ENCODE results near the gene SLC25A51.

SLC25A51 gene

DNA sequence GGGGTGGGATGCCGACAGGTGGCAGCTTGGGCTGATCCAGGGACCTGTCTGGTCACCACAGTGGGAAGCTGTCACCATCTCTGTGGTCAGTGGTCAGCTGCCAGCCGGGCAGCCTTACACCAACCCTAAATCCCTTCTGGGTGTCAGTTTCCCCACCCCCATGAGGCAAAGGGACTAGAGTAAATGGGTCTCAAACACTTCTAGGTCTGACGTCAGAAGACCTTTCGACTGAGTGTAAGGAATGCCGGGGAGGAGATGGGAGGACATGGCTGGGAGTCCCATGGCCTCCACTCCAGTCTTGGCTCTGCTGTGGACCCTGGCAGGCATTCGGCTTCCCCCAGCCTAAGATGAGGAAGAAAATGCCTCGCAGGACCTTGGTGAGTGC is 40.3 kb upstream of the SLC25A51 start:
- no peak overlapping the region for H3K9ac ChIP-seq (ENCODE audit: low read length)
- no peak overlapping the region for H2AFZ ChIP-seq (ENCODE audit: low read depth, low read length, severe bottlenecking)
- no peak overlapping the region for H3K4me2 ChIP-seq (ENCODE audit: low read depth, low read length, poor library complexity, severe bottlenecking)
- no peaks in the 10 kb centered on the region for H3K27me3 ChIP-seq (ENCODE audit: low read length)
- no peaks in the 10 kb centered on the region for H4K20me1 ChIP-seq (ENCODE audit: low read depth, low read length)
- H3K9me2 ChIP-seq (replicated peaks; ENCODE audit: insufficient read depth, low read length): no peaks in the 10 kb centered on the region
- no peaks in the 10 kb centered on the region for H3K79me2 ChIP-seq (ENCODE audit: insufficient read depth, low read length)
- TF ChIP-seq, protein P1, sequence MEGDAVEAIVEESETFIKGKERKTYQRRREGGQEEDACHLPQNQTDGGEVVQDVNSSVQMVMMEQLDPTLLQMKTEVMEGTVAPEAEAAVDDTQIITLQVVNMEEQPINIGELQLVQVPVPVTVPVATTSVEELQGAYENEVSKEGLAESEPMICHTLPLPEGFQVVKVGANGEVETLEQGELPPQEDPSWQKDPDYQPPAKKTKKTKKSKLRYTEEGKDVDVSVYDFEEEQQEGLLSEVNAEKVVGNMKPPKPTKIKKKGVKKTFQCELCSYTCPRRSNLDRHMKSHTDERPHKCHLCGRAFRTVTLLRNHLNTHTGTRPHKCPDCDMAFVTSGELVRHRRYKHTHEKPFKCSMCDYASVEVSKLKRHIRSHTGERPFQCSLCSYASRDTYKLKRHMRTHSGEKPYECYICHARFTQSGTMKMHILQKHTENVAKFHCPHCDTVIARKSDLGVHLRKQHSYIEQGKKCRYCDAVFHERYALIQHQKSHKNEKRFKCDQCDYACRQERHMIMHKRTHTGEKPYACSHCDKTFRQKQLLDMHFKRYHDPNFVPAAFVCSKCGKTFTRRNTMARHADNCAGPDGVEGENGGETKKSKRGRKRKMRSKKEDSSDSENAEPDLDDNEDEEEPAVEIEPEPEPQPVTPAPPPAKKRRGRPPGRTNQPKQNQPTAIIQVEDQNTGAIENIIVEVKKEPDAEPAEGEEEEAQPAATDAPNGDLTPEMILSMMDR (IDR thresholded peaks at IDR 0.05; ENCODE audit: insufficient read depth, low read length, poor library complexity, severe bottlenecking): no peak
- TF ChIP-seq EZH2phosphoT487 (conservative IDR thresholded peaks at IDR 0.05; ENCODE audit: low read length): no peak
- H3F3A ChIP-seq (ENCODE audit: insufficient read depth): no peaks in the 10 kb centered on the region
- no peak overlapping the region for H3K4me3 ChIP-seq (ENCODE audit: insufficient read depth, low read length, poor library complexity, severe bottlenecking)
- H3K36me3 ChIP-seq (ENCODE audit: low read length): no peaks in the 10 kb centered on the region
- no peaks in the 10 kb centered on the region for H3K9me3 ChIP-seq (ENCODE audit: insufficient read depth, low read length)
- no peak overlapping the region for H3K27ac ChIP-seq (ENCODE audit: low read depth, low read length)

DNA sequence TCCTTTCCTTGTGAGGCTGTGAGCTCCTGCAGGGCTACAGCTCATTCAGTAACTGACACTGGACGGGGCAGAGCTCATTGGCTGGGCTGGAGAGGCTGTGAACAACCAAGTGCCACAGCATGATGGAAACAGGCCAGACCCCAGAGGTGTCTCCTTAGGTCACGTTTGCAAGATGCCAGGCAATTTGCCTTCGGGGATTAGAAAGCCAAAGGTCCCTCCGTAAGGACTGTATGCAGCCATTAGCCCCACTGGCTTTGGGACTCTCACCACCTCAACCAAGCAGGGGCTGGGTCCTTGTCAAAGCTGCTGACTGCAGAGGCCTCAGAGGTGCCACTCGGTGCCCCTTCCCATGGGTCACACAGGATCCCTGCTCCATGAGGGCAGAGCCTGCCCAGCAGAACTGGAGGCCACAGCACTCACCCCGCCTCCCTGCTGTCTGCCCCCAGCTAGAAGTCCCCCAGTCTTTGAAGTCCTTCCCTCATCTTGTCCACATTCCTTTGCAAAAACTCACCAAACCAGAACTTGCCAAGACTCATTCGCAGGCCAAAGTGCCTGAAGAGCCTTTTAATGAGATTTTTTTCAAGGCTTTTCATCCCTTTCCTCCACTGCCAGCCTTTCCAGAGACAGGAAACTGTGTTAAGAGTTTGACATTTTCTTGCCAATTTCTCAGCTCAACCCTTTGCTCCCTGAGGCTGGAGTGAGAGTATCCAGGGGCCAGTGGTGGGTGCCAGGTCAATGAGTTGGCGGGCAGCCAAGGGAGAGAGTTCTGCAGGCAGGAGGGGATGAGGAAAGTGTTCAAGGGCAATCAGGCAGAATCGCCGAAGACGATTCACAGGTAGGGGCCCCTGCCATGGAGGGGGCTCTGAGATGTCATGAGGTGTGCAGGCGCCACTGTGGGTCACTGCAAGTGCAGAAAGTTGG is 39.7 kb upstream of the SLC25A51 start:
- Histone ChIP-seq H3F3A (ENCODE audit: insufficient read depth) (no peaks in the 10 kb centered on the region), H4K20me1 (ENCODE audit: low read depth, low read length) (no peaks in the 10 kb centered on the region), H3K4me3 (ENCODE audit: insufficient read depth, low read length, poor library complexity, severe bottlenecking) (no peak overlapping the region), H2AFZ (ENCODE audit: low read depth, low read length, severe bottlenecking) (no peak overlapping the region), H3K36me3 (ENCODE audit: low read length) (no peaks in the 10 kb centered on the region), H3K9ac (ENCODE audit: low read length) (no peak overlapping the region), H3K4me2 (ENCODE audit: low read depth, low read length, poor library complexity, severe bottlenecking) (no peak overlapping the region), H3K79me2 (ENCODE audit: insufficient read depth, low read length) (no peaks in the 10 kb centered on the region), H3K9me3 (ENCODE audit: insufficient read depth, low read length) (no peaks in the 10 kb centered on the region), H3K9me2 (replicated peaks; ENCODE audit: insufficient read depth, low read length) (no peaks in the 10 kb centered on the region), H3K27ac (ENCODE audit: low read depth, low read length) (no peak overlapping the region), H3K27me3 (ENCODE audit: low read length) (no peaks in the 10 kb centered on the region)
- TF ChIP-seq, protein P1 (IDR thresholded peaks at IDR 0.05; ENCODE audit: insufficient read depth, low read length, poor library complexity, severe bottlenecking): no peak
- no peak for TF ChIP-seq EZH2phosphoT487 (conservative IDR thresholded peaks at IDR 0.05; ENCODE audit: low read length)

DNA sequence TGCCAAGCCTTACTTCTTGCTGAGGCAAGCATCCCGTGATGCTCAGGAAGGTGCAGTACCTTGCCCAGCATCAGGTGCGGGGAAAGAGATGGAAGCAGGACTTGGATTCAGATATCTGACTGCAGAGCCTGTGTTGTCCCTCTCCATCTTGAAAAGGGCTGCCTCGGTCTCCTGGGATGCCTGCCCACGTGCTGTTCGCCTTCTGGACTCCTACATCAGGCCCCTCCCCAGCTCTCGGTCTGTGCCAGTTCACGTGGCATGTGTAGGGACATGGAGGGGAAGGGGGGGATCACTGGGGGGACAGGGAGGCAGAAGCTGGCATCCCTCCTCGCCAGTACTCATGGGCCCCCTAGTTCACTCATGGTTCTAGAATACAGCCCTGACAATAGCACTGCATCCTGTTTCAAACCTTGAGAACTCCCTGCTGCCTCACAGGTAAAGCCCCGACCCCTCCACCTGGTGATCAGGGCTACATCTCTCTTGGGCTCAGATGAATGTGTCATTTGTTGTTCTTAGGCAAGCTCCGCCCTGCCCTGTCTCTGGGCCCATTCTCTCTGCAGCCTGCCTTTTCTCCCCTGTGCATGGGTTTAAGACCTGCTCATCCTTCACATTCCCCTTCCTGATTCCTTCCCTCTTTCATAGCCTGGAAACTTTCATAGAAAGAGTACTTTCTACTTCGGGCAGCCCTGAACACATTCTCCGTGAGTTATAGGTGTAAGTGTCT is 38.9 kb upstream of the SLC25A51 start:
- Histone ChIP-seq H2AFZ (ENCODE audit: low read depth, low read length, severe bottlenecking) (no peak overlapping the region), H4K20me1 (ENCODE audit: low read depth, low read length) (no peaks in the 10 kb centered on the region), H3K9me3 (ENCODE audit: insufficient read depth, low read length) (no peaks in the 10 kb centered on the region), H3K9ac (ENCODE audit: low read length) (no peak overlapping the region), H3K4me2 (ENCODE audit: low read depth, low read length, poor library complexity, severe bottlenecking) (no peak overlapping the region), H3K4me3 (ENCODE audit: insufficient read depth, low read length, poor library complexity, severe bottlenecking) (no peak overlapping the region), H3K9me2 (replicated peaks; ENCODE audit: insufficient read depth, low read length) (no peaks in the 10 kb centered on the region), H3F3A (ENCODE audit: insufficient read depth) (no peaks in the 10 kb centered on the region), H3K27ac (ENCODE audit: low read depth, low read length) (no peak overlapping the region), H3K36me3 (ENCODE audit: low read length) (no peaks in the 10 kb centered on the region), H3K27me3 (ENCODE audit: low read length) (no peaks in the 10 kb centered on the region), H3K79me2 (ENCODE audit: insufficient read depth, low read length) (no peaks in the 10 kb centered on the region)
- no peak for TF ChIP-seq EZH2phosphoT487 (conservative IDR thresholded peaks at IDR 0.05; ENCODE audit: low read length)
- TF ChIP-seq, protein P1 (IDR thresholded peaks at IDR 0.05; ENCODE audit: insufficient read depth, low read length, poor library complexity, severe bottlenecking): no peak

All from SU-DHL-6 (cell line).